A549 (cell line): ENCODE measurements around the gene FAHD2A.

Experiments
- BHLHE40 ChIP-seq: IDR thresholded peaks from 2 replicates; pipeline ENCODE4 v1.6.1; 2012; ENCODE audit warnings: low read depth, low read length, inconsistent platforms
- CHD2 ChIP-seq: fragments of 150-350 bp; IDR thresholded peaks from 2 replicates; pipeline ENCODE4 v1.6.1; 2014; ENCODE audit warnings: low read length; ENCODE audit not compliant: partially characterized antibody
- CTCF ChIP-seq: fragments of >200 bp; sonication (Bioruptor Twin); formaldehyde crosslinking; IDR thresholded peaks from 3 replicates; pipeline ENCODE4 v1.5.1; 2016
- ELK1 ChIP-seq: fragments of 150-350 bp; IDR thresholded peaks from 2 replicates; pipeline ENCODE4 v1.6.1; 2014; ENCODE audit warnings: low read depth, mild to moderate bottlenecking, low read length
- HDAC2 ChIP-seq: fragments of 200-600 bp; sonication (generic); IDR thresholded peaks from 2 replicates; pipeline ENCODE4 v1.6.1; 2016
- HOXA7 ChIP-seq: fragments of 250-450 bp; sonication (Bioruptor Pico); IDR thresholded peaks from 2 replicates; pipeline ENCODE4 v1.5.0; 2020; ENCODE audit warnings: mild to moderate bottlenecking, moderate library complexity
- JUNB ChIP-seq: fragments of >200 bp; sonication (Bioruptor Twin); formaldehyde crosslinking; IDR thresholded peaks from 2 replicates; pipeline ENCODE4 v1.6.1; 2016
- NR3C1 ChIP-seq: fragments of >200 bp; sonication (Bioruptor Twin); formaldehyde crosslinking; IDR thresholded peaks from 3 replicates; pipeline ENCODE4 v1.6.1; 2017
- POLR2A ChIP-seq: IDR thresholded peaks from 2 replicates; pipeline ENCODE4 v1.6.1; 2012; ENCODE audit warnings: mild to moderate bottlenecking, low read length
- POLR2AphosphoS2 ChIP-seq: conservative IDR thresholded peaks from 2 replicates; pipeline ENCODE4 v1.6.1; 2012; ENCODE audit warnings: low read length, improper control_type of control experiment, inconsistent platforms
- REST ChIP-seq: fragments of 200-600 bp; sonication (generic); IDR thresholded peaks from 2 replicates; pipeline ENCODE4 v1.6.1; 2016; ENCODE audit warnings: antibody characterized with exemption, mild to moderate bottlenecking, moderate library complexity
- SMC3 ChIP-seq: fragments of >200 bp; sonication (Bioruptor Twin); formaldehyde crosslinking; IDR thresholded peaks from 3 replicates; pipeline ENCODE4 v1.6.1; 2018; ENCODE audit warnings: inconsistent platforms
- USF2 ChIP-seq: fragments of 450-650 bp; IDR thresholded peaks from 2 replicates; pipeline ENCODE4 v1.6.1; 2014; ENCODE audit warnings: antibody characterized with exemption
- ZC3H11A ChIP-seq: fragments of 450-650 bp; IDR thresholded peaks from 2 replicates; pipeline ENCODE4 v1.6.1; 2014; ENCODE audit warnings: antibody characterized with exemption, mild to moderate bottlenecking

GRCh38 chr2:95393901-95394300 lies 8.6 kb upstream of the FAHD2A start:
- no peak for TF ChIP-seq HDAC2
- TF ChIP-seq POLR2A: no peak
- no peak for TF ChIP-seq CTCF
- no peak for TF ChIP-seq JUNB
- TF ChIP-seq POLR2AphosphoS2: no peak
- TF ChIP-seq REST: no peak
- no peak for TF ChIP-seq CHD2
- TF ChIP-seq ZC3H11A: no peak
- no peak for TF ChIP-seq SMC3
- TF ChIP-seq USF2: no peak
- TF ChIP-seq BHLHE40: no peak
- TF ChIP-seq NR3C1: no peak
- no peak for TF ChIP-seq HOXA7 (CRISPR knock-in tag)
- no peak for TF ChIP-seq ELK1
